Measurements from ENCODE around the gene NFILZ. TPM values are rescaled to one million over a fixed set of nuclear protein-coding genes. Genes with fewer than 3 reads are reported as not detected.

Gene NFILZ
- total and polyA plus RNA-seq, 2 of the 8 experiments (the other 6 are each of a cell fraction or from before 2014, with no cell fraction given): not detected

DNA sequence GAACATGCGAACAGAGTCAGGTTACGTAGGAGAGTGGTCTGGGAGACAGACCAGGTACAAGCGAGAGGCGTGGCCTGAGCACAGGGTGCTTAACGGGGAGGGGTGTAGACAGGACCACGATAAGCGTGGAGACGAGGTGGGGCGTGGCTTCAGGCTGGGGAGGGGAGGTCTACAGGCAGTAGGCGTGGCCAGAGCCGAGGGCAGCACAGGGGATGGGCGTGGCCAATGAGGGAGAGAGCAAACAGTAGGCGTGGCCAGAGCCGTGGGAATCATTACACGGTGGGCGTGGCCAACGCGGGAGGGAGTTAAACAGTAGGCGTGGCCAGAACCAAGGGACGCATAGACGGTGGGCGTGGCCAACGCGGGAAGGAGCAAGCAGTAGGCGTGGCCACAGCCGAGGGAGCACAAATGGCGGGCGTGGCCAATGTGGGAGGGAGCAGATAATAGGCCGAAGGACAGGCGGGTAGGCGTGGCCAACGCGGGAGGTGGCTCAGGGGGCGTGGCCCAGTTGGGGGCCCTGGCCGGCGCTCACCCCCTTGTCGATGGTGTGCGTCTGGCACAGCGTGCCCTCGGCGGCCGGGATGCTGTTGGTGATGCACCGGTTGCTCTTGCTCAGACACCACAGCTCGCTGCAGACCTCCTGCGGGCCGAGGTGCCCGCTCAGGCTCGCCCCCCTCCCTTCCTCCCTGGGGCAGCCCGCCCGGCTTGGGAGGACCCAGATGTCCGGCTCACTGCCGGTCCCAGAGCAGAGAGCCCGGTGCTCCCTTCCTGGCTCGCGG is 38.0 kb upstream of the NFILZ start (continued):
- TF ChIP-seq CHD1 (IDR thresholded peaks at IDR 0.05; ENCODE audit: low read depth, low read length): no peak
- TF ChIP-seq KDM1A (IDR thresholded peaks at IDR 0.05; ENCODE audit: borderline replicate concordance, low read length): no peak
- TF ChIP-seq ZNF274 (IDR thresholded peaks at IDR 0.05; ENCODE audit: borderline replicate concordance, extremely low read depth, low read length): no peak
- 0 out of 2 replicates have a peak, but pooled peaks have one; percentile 80 for TF ChIP-seq RBBP5 (IDR thresholded peaks at IDR 0.05; ENCODE audit: borderline replicate concordance, low read depth, low read length)
- TF ChIP-seq HDAC2 (IDR thresholded peaks at IDR 0.05; ENCODE audit: borderline replicate concordance in 1 of 2, low read depth in 2 of 2, low read length in 2 of 2): no peak

All from H1 (cell line).